Measurements from ENCODE around the gene AP1S1. TPM values are rescaled to one million over a fixed set of nuclear protein-coding genes. Genes with fewer than 3 reads are reported as not detected.

The AP1S1 gene
- total and polyA plus RNA-seq, 2 of the 13 experiments (the other 11 are each of a cell fraction or from before 2014, with no cell fraction given), result 57.5 to 68.1 TPM

DNA sequence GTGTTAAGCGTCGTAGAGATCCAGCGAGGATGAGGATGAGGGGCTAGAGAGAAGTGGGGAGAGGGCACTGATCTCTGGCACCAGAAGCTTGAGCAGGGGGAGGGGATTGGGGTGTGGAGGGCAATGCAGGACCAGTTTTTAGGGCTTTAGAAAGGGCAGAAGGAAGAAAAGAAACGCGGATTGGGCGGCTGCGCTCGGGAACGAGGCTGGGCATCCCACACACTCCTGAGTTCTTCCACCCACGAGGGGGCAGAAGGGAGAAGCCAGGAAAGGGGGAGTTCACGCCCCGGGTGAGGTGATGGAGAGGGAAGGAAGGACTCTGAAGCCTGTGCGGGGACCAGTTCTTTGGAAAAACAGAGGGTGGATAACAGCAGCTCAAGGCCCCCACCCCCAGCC is 17.2 kb downstream of the AP1S1 start:
- Histone ChIP-seq H3K36me3 (replicated peaks in 1 of 2; ENCODE audit: control insufficient read depth in 1 of 2, insufficient read depth in 2 of 2, low read length in 2 of 2) (no peaks in the 10 kb centered on the region), H3K79me2 (ENCODE audit: insufficient read depth, low read length) (no peaks in the 10 kb centered on the region), H3K9ac (ENCODE audit: insufficient read depth, low read depth, low read length) (no peak overlapping the region), H3K4me3 (replicated peaks in 1 of 3; ENCODE audit: insufficient read depth in 1 of 3, low read depth in 2 of 3, low read length in 3 of 3) (no peak overlapping the region), H4K20me1 (ENCODE audit: insufficient read depth, low read length) (no peaks in the 10 kb centered on the region), H3K4me1 (ENCODE audit: insufficient read depth, low read length) (peaks cover 48% of the 10 kb centered on the region), H3K27ac (ENCODE audit: extremely low read length, insufficient read depth, low read length) (no peak overlapping the region), H3K27me3 (ENCODE audit: control insufficient read depth in 1 of 2, insufficient read depth in 2 of 2, low read length in 2 of 2) (peaks cover 15 to 82% of the 10 kb centered on the region in 2 experiments), H2AFZ (ENCODE audit: low read length) (no peak overlapping the region), H3K9me3 (ENCODE audit: low read length) (no peaks in the 10 kb centered on the region), H3K4me2 (ENCODE audit: low read depth, low read length) (no peak overlapping the region)
- DNase-seq (ENCODE audit: low spot score) (no peak), ATAC-seq (no peak), FAIRE-seq (no peak)
- POLR2A ChIA-PET, result no interaction called here
- BruUV-seq (replicated peaks), result no TSS peak
- in situ Hi-C loops (cut with HindIII; ENCODE audit: extremely low pct_ligation_motif_present, low pct_unique_long_range_greater_than_20kb) (no loop called here), intact Hi-C loops (cut with micrococcal nuclease; ENCODE audit: unreplicated experiment) (no loop called here)
- TF ChIP-seq ZNF138 (CRISPR knock-in tag; IDR thresholded peaks at IDR 0.05; ENCODE audit: low read depth), result no peak
- TF ChIP-seq, protein P1, sequence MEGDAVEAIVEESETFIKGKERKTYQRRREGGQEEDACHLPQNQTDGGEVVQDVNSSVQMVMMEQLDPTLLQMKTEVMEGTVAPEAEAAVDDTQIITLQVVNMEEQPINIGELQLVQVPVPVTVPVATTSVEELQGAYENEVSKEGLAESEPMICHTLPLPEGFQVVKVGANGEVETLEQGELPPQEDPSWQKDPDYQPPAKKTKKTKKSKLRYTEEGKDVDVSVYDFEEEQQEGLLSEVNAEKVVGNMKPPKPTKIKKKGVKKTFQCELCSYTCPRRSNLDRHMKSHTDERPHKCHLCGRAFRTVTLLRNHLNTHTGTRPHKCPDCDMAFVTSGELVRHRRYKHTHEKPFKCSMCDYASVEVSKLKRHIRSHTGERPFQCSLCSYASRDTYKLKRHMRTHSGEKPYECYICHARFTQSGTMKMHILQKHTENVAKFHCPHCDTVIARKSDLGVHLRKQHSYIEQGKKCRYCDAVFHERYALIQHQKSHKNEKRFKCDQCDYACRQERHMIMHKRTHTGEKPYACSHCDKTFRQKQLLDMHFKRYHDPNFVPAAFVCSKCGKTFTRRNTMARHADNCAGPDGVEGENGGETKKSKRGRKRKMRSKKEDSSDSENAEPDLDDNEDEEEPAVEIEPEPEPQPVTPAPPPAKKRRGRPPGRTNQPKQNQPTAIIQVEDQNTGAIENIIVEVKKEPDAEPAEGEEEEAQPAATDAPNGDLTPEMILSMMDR (CRISPR knock-in tag; IDR thresholded peaks at IDR 0.05), result peak; percentile 38; the same call in 1 of the 2 replicates
- CTCF ChIA-PET (ENCODE audit: low intra/inter-chr PET ratio, low total read pairs), result interaction anchor here (1.6 kb wide), 1 partner anchor 21 kb away, joined by 4 read pairs; no protein-coding TSS in a partner anchor
- WGBS (ENCODE audit: low lambda C conversion rate), result 17% methylated on average over 12 of the region's 13 CpGs

DNA sequence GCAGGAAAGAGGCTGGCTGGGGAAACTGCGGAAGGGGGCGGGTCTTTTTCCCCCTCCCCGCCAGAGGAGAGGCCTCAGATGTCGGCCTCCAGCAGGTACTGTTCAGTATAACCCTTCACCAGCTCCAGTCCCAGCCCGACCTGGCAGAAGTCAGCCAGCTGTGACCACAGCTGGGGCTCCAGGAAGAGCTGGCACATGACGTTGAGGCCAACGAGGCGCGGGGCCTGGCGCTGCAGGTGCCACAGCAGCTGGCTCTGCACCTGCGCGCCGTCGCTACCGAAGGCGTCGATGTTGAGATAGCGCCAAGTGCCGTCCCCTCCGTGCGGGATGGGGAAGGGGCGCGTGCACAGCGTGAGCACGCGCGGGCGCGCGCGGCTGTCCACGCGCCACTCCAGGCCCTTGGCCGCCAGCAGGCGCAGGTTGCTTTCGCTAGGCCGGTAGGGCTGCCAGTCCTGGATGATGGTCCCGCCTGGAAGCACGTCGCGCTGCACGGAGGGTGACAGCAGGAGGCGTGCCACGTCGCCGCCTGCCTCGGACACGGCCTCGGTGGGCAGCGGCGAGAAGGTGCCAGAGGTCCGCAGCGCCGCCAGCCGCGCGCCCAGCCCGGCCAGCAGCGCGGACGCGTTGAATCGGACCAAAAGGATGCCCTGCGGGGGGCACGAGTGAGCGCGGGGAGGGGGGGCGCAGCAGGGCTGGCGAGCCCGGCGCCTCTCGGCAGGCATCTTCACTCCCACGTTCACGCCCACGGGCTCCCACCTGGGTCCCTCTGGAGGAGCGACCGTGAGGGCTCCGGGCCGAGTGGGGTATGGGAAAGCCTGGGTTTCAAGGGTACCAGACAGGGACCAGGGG is 18.0 kb downstream of the AP1S1 start:
- FAIRE-seq (no peak), DNase-seq (ENCODE audit: low spot score) (no peak), ATAC-seq (peak; percentile 9; the same call in 1 of the 3 replicates)
- Histone ChIP-seq H3K4me2 (ENCODE audit: low read depth, low read length) (peak overlapping the region; percentile 62; the same call in 1 of the 2 replicates), H3K4me1 (ENCODE audit: insufficient read depth, low read length) (peaks cover 48% of the 10 kb centered on the region), H2AFZ (ENCODE audit: low read length) (no peak overlapping the region), H3K4me3 (replicated peaks in 1 of 3; ENCODE audit: insufficient read depth in 1 of 3, low read depth in 2 of 3, low read length in 3 of 3) (peak overlapping the region in 1 of 3 experiments; percentile 64; a peak in 2 of 6 replicates), H4K20me1 (ENCODE audit: insufficient read depth, low read length) (no peaks in the 10 kb centered on the region), H3K36me3 (replicated peaks in 1 of 2; ENCODE audit: control insufficient read depth in 1 of 2, insufficient read depth in 2 of 2, low read length in 2 of 2) (no peaks in the 10 kb centered on the region), H3K9me3 (ENCODE audit: low read length) (no peaks in the 10 kb centered on the region), H3K79me2 (ENCODE audit: insufficient read depth, low read length) (no peaks in the 10 kb centered on the region), H3K27ac (ENCODE audit: extremely low read length, insufficient read depth, low read length) (no peak overlapping the region), H3K9ac (ENCODE audit: insufficient read depth, low read depth, low read length) (no peak overlapping the region), H3K27me3 (ENCODE audit: control insufficient read depth in 1 of 2, insufficient read depth in 2 of 2, low read length in 2 of 2) (peaks cover 15 to 76% of the 10 kb centered on the region in 2 experiments)
- POLR2A ChIA-PET, result no interaction called here
- BruUV-seq (replicated peaks), result no TSS peak
- in situ Hi-C loops (cut with HindIII; ENCODE audit: extremely low pct_ligation_motif_present, low pct_unique_long_range_greater_than_20kb) (no loop called here), intact Hi-C loops (cut with micrococcal nuclease; ENCODE audit: unreplicated experiment) (no loop called here)
- CTCF ChIA-PET (ENCODE audit: low intra/inter-chr PET ratio, low total read pairs), result interaction anchor here (1.6 kb wide), 1 partner anchor 20 kb away, joined by 4 read pairs; no protein-coding TSS in a partner anchor
- WGBS (ENCODE audit: low lambda C conversion rate), result 6% methylated on average over 8 of the region's 79 CpGs
- no peak for TF ChIP-seq WIZ (CRISPR knock-in tag; IDR thresholded peaks at IDR 0.05)
- peak; percentile 75 for TF ChIP-seq MTF2 (CRISPR knock-in tag; IDR thresholded peaks at IDR 0.05; ENCODE audit: borderline replicate concordance)
- no peak for TF ChIP-seq BHLHE40 (IDR thresholded peaks at IDR 0.05; ENCODE audit: low read length)
- TF ChIP-seq, protein P2, sequence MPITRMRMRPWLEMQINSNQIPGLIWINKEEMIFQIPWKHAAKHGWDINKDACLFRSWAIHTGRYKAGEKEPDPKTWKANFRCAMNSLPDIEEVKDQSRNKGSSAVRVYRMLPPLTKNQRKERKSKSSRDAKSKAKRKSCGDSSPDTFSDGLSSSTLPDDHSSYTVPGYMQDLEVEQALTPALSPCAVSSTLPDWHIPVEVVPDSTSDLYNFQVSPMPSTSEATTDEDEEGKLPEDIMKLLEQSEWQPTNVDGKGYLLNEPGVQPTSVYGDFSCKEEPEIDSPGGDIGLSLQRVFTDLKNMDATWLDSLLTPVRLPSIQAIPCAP (CRISPR knock-in tag; IDR thresholded peaks at IDR 0.05; ENCODE audit: low read depth), result no peak
- no peak for TF ChIP-seq MATR3 (CRISPR knock-in tag; IDR thresholded peaks at IDR 0.05)
- TF ChIP-seq HNRNPLL (IDR thresholded peaks at IDR 0.05; ENCODE audit: low read depth, low read length, poor library complexity, severe bottlenecking), result peak; percentile 16
- no peak for TF ChIP-seq ZNF383 (CRISPR knock-in tag; IDR thresholded peaks at IDR 0.05; ENCODE audit: borderline replicate concordance)
- TF ChIP-seq ZKSCAN5 (CRISPR knock-in tag; IDR thresholded peaks at IDR 0.05), result no peak
- TF ChIP-seq, protein P3, sequence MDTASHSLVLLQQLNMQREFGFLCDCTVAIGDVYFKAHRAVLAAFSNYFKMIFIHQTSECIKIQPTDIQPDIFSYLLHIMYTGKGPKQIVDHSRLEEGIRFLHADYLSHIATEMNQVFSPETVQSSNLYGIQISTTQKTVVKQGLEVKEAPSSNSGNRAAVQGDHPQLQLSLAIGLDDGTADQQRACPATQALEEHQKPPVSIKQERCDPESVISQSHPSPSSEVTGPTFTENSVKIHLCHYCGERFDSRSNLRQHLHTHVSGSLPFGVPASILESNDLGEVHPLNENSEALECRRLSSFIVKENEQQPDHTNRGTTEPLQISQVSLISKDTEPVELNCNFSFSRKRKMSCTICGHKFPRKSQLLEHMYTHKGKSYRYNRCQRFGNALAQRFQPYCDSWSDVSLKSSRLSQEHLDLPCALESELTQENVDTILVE (CRISPR knock-in tag; IDR thresholded peaks at IDR 0.05), result no peak

Measured in HepG2 (cell line).